H1 (cell line): ENCODE data around the gene GPANK1.

Experiments
- CHD1 ChIP-seq: IDR thresholded peaks from 2 replicates; pipeline ENCODE4 v1.6.1; 2012; ENCODE audit warnings: low read depth, low read length, improper control_type of control experiment
- CHD2 ChIP-seq: IDR thresholded peaks from 2 replicates; pipeline ENCODE4 v1.6.1; 2012; ENCODE audit warnings: low read length, improper control_type of control experiment
- CTCF ChIP-seq, 3 experiments: IDR thresholded peaks; 1 replicate in 2 of 3; 2 replicates in 1 of 3; pipeline versions ENCODE4 v1.5.1 to v1.6.1; 2011; ENCODE audit warnings: low read length in 3 of 3, mild to moderate bottlenecking in 3 of 3, inconsistent platforms in 2 of 3, low read depth in 1 of 3, moderate library complexity in 1 of 3; ENCODE audit not compliant: insufficient read depth in 1 of 3; ENCODE audit errors: control extremely low read depth in 1 of 3
- E2F6 ChIP-seq: IDR thresholded peaks from 2 replicates; pipeline ENCODE4 v1.6.1; 2012; ENCODE audit warnings: inconsistent platforms
- FOSL1 ChIP-seq: IDR thresholded peaks from 2 replicates; pipeline ENCODE4 v1.6.1; 2011; ENCODE audit warnings: mild to moderate bottlenecking, low read depth, low read length, moderate library complexity; ENCODE audit not compliant: insufficient read depth
- POLR2A ChIP-seq, 2 experiments: IDR thresholded peaks; 1 replicate in 1 of 2; 2 replicates in 1 of 2; pipeline ENCODE4 v1.6.1; 2011; ENCODE audit warnings: low read depth in 2 of 2, low read length in 2 of 2, mild to moderate bottlenecking in 2 of 2; ENCODE audit errors: control extremely low read depth in 1 of 2
- POLR2AphosphoS5 ChIP-seq: IDR thresholded peaks from 2 replicates; pipeline ENCODE4 v1.6.1; 2011; ENCODE audit warnings: low read depth, low read length
- SP4 ChIP-seq: IDR thresholded peaks from 2 replicates; pipeline ENCODE4 v1.6.1; 2012; ENCODE audit warnings: low read length, inconsistent platforms
- SUZ12 ChIP-seq: fragments of 200-600 bp; sonication (generic); IDR thresholded peaks from 2 replicates; pipeline ENCODE4 v1.6.1; 2012; ENCODE audit warnings: mild to moderate bottlenecking, inconsistent platforms, low read length, moderate library complexity, mixed read lengths
- TEAD4 ChIP-seq: IDR thresholded peaks from 2 replicates; pipeline ENCODE4 v1.6.1; 2012; ENCODE audit warnings: low read depth, low read length, inconsistent platforms, mixed read lengths
- USF2 ChIP-seq: IDR thresholded peaks from 2 replicates; pipeline ENCODE4 v1.6.1; 2011; ENCODE audit warnings: low read length, improper control_type of control experiment
- YY1 ChIP-seq: IDR thresholded peaks from 2 replicates; pipeline ENCODE4 v1.6.1; 2011; ENCODE audit warnings: low read depth, mild to moderate bottlenecking, low read length
- TF ChIP-seq, protein P1 (sequence below): IDR thresholded peaks from 2 replicates; pipeline ENCODE4 v1.6.1; 2012; ENCODE audit warnings: inconsistent platforms
- TF ChIP-seq, protein P2 (sequence below): IDR thresholded peaks from 2 replicates; pipeline ENCODE4 v1.6.1; 2012; ENCODE audit warnings: low read length, inconsistent platforms

DNA sequence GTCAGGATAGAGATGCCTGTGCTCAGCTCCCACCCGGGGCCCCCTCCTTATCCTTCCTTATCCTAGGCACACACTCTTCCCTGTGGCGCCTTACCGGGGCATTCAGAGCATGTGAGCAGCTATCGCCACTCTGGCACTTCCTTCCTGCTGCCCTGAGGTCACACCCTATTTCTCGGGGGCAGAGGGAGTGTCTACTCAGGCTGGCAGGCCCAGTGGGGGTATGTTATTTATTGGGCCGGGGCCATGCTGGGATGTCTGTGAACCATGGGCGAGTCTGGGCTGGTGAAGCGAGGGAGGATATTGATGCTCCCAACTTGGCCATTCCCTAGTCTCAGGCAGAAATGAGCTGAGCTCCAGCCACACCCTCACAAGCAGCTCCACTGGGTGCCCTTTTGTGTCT, 46.4 kb upstream of the GPANK1 start:
- TF ChIP-seq TEAD4 (no peak), CTCF (IDR thresholded peaks at IDR 0.05; ENCODE audit: control extremely low read depth in 1 of 3, insufficient read depth in 1 of 3, low read depth in 1 of 3, low read length in 3 of 3) (no peak), E2F6 (no peak), FOSL1 (no peak), POLR2AphosphoS5 (no peak), SP4 (no peak), CHD1 (no peak), SUZ12 (no peak), POLR2A (IDR thresholded peaks at IDR 0.05; ENCODE audit: control extremely low read depth in 1 of 2, low read depth in 2 of 2, low read length in 2 of 2) (no peak), CHD2 (no peak), YY1 (no peak), USF2 (no peak)
- TF ChIP-seq, protein P1, sequence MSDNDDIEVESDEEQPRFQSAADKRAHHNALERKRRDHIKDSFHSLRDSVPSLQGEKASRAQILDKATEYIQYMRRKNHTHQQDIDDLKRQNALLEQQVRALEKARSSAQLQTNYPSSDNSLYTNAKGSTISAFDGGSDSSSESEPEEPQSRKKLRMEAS: no peak
- TF ChIP-seq, protein P2, sequence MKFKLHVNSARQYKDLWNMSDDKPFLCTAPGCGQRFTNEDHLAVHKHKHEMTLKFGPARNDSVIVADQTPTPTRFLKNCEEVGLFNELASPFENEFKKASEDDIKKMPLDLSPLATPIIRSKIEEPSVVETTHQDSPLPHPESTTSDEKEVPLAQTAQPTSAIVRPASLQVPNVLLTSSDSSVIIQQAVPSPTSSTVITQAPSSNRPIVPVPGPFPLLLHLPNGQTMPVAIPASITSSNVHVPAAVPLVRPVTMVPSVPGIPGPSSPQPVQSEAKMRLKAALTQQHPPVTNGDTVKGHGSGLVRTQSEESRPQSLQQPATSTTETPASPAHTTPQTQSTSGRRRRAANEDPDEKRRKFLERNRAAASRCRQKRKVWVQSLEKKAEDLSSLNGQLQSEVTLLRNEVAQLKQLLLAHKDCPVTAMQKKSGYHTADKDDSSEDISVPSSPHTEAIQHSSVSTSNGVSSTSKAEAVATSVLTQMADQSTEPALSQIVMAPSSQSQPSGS: no peak
